ENCODE data around the gene BRIP1. TPM values are rescaled to one million over a fixed set of nuclear protein-coding genes. Genes with fewer than 3 reads are reported as not detected.

The BRIP1 gene
- total RNA-seq, 1 experiment from 2014 or later: 20.2 TPM

GRCh38 chr17:61803216-61803615 lies 60.1 kb downstream of the BRIP1 start:
- Histone ChIP-seq H2BK120ac (ENCODE audit: low read depth, low read length, poor library complexity, severe bottlenecking) (no peak overlapping the region), H3K9me3 (ENCODE audit: control insufficient read depth, low read depth, low read length) (no peaks in the 10 kb centered on the region), H4K5ac (ENCODE audit: insufficient read length, low read depth, low read length) (no peak overlapping the region), H3K27ac (ENCODE audit: insufficient read length, low read depth, low read length) (no peak overlapping the region), H4K91ac (ENCODE audit: insufficient read length, low read depth, low read length) (no peak overlapping the region), H3K9ac (ENCODE audit: extremely low read depth, insufficient read length, low read length) (no peak overlapping the region), H3K56ac (ENCODE audit: insufficient read length, low read depth, low read length) (no peak overlapping the region), H3K23ac (ENCODE audit: insufficient read length, low read depth, low read length) (no peak overlapping the region), H2AFZ (ENCODE audit: low read length) (no peak overlapping the region), H3K23me2 (ENCODE audit: insufficient read length, low read depth, low read length, poor library complexity, severe bottlenecking) (no peaks in the 10 kb centered on the region), H2BK20ac (ENCODE audit: low read depth, low read length, poor library complexity, severe bottlenecking) (no peak overlapping the region), H4K20me1 (ENCODE audit: control insufficient read depth, insufficient read depth, insufficient read length) (no peaks in the 10 kb centered on the region), H3K4me1 (ENCODE audit: insufficient read depth, low read length) (no peaks in the 10 kb centered on the region), H3T11ph (ENCODE audit: low read length) (no peak overlapping the region), H2AK5ac (ENCODE audit: insufficient read length, low read length) (no peak overlapping the region), H3K14ac (ENCODE audit: insufficient read depth, low read length) (no peak overlapping the region), H3K4ac (ENCODE audit: low read depth, low read length) (no peak overlapping the region), H2BK12ac (ENCODE audit: insufficient read length, low read depth, low read length) (no peak overlapping the region), H4K8ac (replicated peaks; ENCODE audit: insufficient read length, low read depth, low read length) (no peak overlapping the region), H3K27me3 (ENCODE audit: insufficient read depth, low read length) (no peaks in the 10 kb centered on the region), H3K79me1 (ENCODE audit: insufficient read depth, low read depth, low read length, poor library complexity, severe bottlenecking) (no peaks in the 10 kb centered on the region), H2BK15ac (ENCODE audit: low read depth, low read length) (no peak overlapping the region), H3K79me2 (ENCODE audit: insufficient read depth, low read length) (no peaks in the 10 kb centered on the region), H3K4me2 (ENCODE audit: insufficient read depth, insufficient read length, low read length) (no peak overlapping the region), H2BK5ac (ENCODE audit: insufficient read length, low read length) (no peak overlapping the region), H3K18ac (ENCODE audit: insufficient read length, low read depth, low read length) (no peak overlapping the region)
- DNase-seq: no peak
- H3K36me3 Mint-ChIP-seq (ENCODE audit: insufficient read depth in 1 of 3, low read depth in 3 of 3): peaks cover 0 to 11% (median 8%) of the 10 kb centered on the region in 3 experiments; a peak in 4 of 7 replicates
- no peaks in the 10 kb centered on the region for H3K27me3 Mint-ChIP-seq (ENCODE audit: low read depth)
- H3K27ac Mint-ChIP-seq: no peak overlapping the region
- H3K4me3 Mint-ChIP-seq: no peak overlapping the region
- H3K4me1 Mint-ChIP-seq: peaks cover 0 to 5% of the 10 kb centered on the region in 2 experiments; a peak in 3 of 4 replicates
- no peak for TF ChIP-seq CTCF (conservative IDR thresholded peaks at IDR 0.05)
- no peaks in the 10 kb centered on the region for H3K9me3 Mint-ChIP-seq
- WGBS (ENCODE audit: extremely low coverage, insufficient read length, low lambda C conversion rate): no CpG with 5 or more reads among the region's 6 CpGs
